ENCODE measurements around the gene SHROOM3. TPM values are rescaled to one million over a fixed set of nuclear protein-coding genes. Genes with fewer than 3 reads are reported as not detected.

The SHROOM3 gene
- total and polyA plus RNA-seq, 2 of the 13 experiments (the other 11 are each of a cell fraction or from before 2014, with no cell fraction given), result 0.01 TPM; not detected in 1

- TF ChIP-seq ZNF318 (CRISPR knock-in tag; IDR thresholded peaks at IDR 0.05), result no peak
- no peak for TF ChIP-seq ZIK1 (CRISPR knock-in tag; IDR thresholded peaks at IDR 0.05; ENCODE audit: borderline replicate concordance, low read depth)
Measured at GRCh38 chr4:76538296-76538695, 103.3 kb downstream of the SHROOM3 start (continued).

DNA sequence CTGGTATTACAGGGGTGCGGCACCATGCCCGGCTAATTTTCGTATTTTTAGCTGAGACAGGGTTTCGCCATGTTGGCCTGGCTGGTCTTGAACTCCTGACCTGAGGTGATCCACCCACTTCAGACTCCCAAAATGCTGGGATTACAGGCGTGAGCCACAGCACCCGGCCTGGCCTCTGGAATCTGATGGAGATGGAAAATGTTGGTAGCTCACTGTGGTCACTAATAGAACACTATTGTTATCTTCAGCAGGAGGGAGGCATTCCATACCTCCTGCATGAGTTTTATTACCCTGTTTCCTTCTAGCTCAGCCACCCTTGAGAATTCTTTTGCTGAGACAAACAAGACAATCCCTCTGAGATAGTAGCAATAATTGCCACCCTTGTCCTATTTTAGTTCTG lies 105.0 kb downstream of the SHROOM3 start:
- no peaks in the 10 kb centered on the region for H3K36me3 ChIP-seq (replicated peaks in 1 of 2; ENCODE audit: control insufficient read depth in 1 of 2, insufficient read depth in 2 of 2, low read length in 2 of 2)
- ATAC-seq (no peak), DNase-seq (ENCODE audit: low spot score) (no peak), FAIRE-seq (no peak)
- WGBS (ENCODE audit: low lambda C conversion rate), result 54% methylated on average over 5 of the region's 6 CpGs
- POLR2A ChIA-PET, result no interaction called here
- H3K4me2 ChIP-seq (ENCODE audit: low read depth, low read length), result no peak overlapping the region
- CTCF ChIA-PET (ENCODE audit: low intra/inter-chr PET ratio, low total read pairs), result no interaction called here
- no peak overlapping the region for H3K27ac ChIP-seq (ENCODE audit: extremely low read length, insufficient read depth, low read length)
- no peak overlapping the region for H2AFZ ChIP-seq (ENCODE audit: low read length)
- H3K27me3 ChIP-seq (ENCODE audit: control insufficient read depth in 1 of 2, insufficient read depth in 2 of 2, low read length in 2 of 2), result no peaks in the 10 kb centered on the region; a peak in 1 of 5 replicates
- H3K9me3 ChIP-seq (ENCODE audit: low read length), result no peaks in the 10 kb centered on the region
- in situ Hi-C loops (cut with HindIII; ENCODE audit: extremely low pct_ligation_motif_present, low pct_unique_long_range_greater_than_20kb) (no loop called here), intact Hi-C loops (cut with micrococcal nuclease; ENCODE audit: unreplicated experiment) (no loop called here)
- no TSS peak for BruUV-seq (replicated peaks)
- H3K79me2 ChIP-seq (ENCODE audit: insufficient read depth, low read length), result no peaks in the 10 kb centered on the region
- no peak overlapping the region for H3K4me3 ChIP-seq (replicated peaks in 1 of 3; ENCODE audit: insufficient read depth in 1 of 3, low read depth in 2 of 3, low read length in 3 of 3)
- H4K20me1 ChIP-seq (ENCODE audit: insufficient read depth, low read length), result no peaks in the 10 kb centered on the region
- no peak overlapping the region for H3K9ac ChIP-seq (ENCODE audit: insufficient read depth, low read depth, low read length)
- H3K4me1 ChIP-seq (ENCODE audit: insufficient read depth, low read length), result no peaks in the 10 kb centered on the region
- TF ChIP-seq STAG1 (CRISPR knock-in tag; IDR thresholded peaks at IDR 0.05), result no peak
- no peak for TF ChIP-seq ZNF138 (CRISPR knock-in tag; IDR thresholded peaks at IDR 0.05; ENCODE audit: low read depth)
- TF ChIP-seq, protein P1, sequence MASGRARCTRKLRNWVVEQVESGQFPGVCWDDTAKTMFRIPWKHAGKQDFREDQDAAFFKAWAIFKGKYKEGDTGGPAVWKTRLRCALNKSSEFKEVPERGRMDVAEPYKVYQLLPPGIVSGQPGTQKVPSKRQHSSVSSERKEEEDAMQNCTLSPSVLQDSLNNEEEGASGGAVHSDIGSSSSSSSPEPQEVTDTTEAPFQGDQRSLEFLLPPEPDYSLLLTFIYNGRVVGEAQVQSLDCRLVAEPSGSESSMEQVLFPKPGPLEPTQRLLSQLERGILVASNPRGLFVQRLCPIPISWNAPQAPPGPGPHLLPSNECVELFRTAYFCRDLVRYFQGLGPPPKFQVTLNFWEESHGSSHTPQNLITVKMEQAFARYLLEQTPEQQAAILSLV (CRISPR knock-in tag; IDR thresholded peaks at IDR 0.05; ENCODE audit: borderline replicate concordance), result no peak
- TF ChIP-seq IKZF5 (CRISPR knock-in tag; IDR thresholded peaks at IDR 0.05), result no peak
- TF ChIP-seq, protein P2, sequence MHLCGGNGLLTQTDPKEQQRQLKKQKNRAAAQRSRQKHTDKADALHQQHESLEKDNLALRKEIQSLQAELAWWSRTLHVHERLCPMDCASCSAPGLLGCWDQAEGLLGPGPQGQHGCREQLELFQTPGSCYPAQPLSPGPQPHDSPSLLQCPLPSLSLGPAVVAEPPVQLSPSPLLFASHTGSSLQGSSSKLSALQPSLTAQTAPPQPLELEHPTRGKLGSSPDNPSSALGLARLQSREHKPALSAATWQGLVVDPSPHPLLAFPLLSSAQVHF (CRISPR knock-in tag; IDR thresholded peaks at IDR 0.05), result no peak
- no peak for TF ChIP-seq ZNF790 (CRISPR knock-in tag; IDR thresholded peaks at IDR 0.05; ENCODE audit: borderline replicate concordance)
- TF ChIP-seq EP300 (IDR thresholded peaks at IDR 0.05; ENCODE audit: low read depth in 2 of 2, low read length in 2 of 2), result no peak
- no peak for TF ChIP-seq EP300 (CRISPR knock-in tag; IDR thresholded peaks at IDR 0.05; ENCODE audit: borderline replicate concordance)
- no peak for TF ChIP-seq ZNF383 (CRISPR knock-in tag; IDR thresholded peaks at IDR 0.05; ENCODE audit: borderline replicate concordance)
- TF ChIP-seq SRSF9 (IDR thresholded peaks at IDR 0.05; ENCODE audit: borderline replicate concordance, insufficient read depth, low read depth, low read length, poor library complexity, severe bottlenecking), result no peak

All from HepG2 (cell line).